Measurements from ENCODE around the gene ALDH1A3.

DNA sequence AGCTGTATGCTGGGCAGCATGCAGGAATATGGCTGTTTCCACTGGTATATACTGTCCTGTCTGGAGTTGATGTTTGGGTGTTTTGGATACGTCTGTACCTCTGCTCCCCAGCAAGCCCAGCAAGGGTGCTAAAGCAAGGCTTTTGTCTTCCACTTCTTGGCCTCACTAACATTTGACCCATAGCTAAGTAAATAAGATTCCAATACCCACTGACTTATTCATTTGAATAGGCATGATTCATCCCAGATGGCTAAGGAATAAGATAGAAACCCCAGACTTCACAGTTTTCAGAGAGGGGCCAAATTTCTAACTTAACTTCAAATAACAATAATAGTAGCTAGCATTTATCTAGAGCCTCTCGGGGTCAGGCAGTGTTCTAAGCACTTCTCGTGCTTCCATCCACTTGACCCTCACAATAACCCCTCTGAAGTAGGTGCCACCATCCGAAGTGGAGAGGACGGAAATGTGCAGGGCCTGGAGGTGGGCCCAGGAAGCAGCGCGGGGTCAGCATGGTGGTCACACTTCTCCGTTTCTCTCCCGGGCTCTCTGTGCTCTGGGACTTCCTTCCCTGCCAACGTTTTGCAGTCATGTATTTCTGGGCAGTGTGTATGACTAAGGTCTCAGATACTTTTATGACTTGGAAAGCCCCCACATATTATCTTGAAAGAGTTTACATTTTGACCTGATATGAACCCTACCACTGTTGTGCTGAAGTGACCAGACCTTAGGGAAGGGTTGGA lies 78.9 kb downstream of the ALDH1A3 start:
- TF ChIP-seq ZNF274 (IDR thresholded peaks at IDR 0.05; ENCODE audit: low read depth, low read length) (no peak), SUZ12 (IDR thresholded peaks at IDR 0.05; ENCODE audit: extremely low read depth, insufficient read depth, insufficient read length) (no peak)

Data from NT2/D1 (cell line).